K562 (cell line): ENCODE measurements around the gene FTL. TPM values are rescaled to one million over a fixed set of nuclear protein-coding genes. Genes with fewer than 3 reads are reported as not detected.

Experiments used
- ILK ChIP-seq: fragments of 450-650 bp; IDR thresholded peaks from 2 replicates; pipeline ENCODE4 v1.6.1; 2016; ENCODE audit warnings: missing genetic modification characterization, low read depth, mild to moderate bottlenecking, missing compliant biosample characterization, moderate library complexity, borderline replicate concordance
- SAP30 ChIP-seq: fragments of 200-600 bp; sonication (generic); IDR thresholded peaks from 2 replicates; pipeline ENCODE4 v1.6.1; 2012; ENCODE audit warnings: borderline replicate concordance, low read depth, mild to moderate bottlenecking, moderate library complexity, low read length, control low read depth, inconsistent platforms; ENCODE audit not compliant: insufficient read depth, poor library complexity, severe bottlenecking
- ZC3H11A ChIP-seq: IDR thresholded peaks from 2 replicates; pipeline ENCODE4 v1.6.1; 2012; ENCODE audit warnings: low read depth, low read length, improper control_type of control experiment
- ZNF143 ChIP-seq: sonication (generic); formaldehyde crosslinking; IDR thresholded peaks from 2 replicates; pipeline ENCODE4 v1.9.0; 2022; ENCODE audit warnings: mild to moderate bottlenecking, missing genetic modification reagents
- polyA plus RNA-seq, 8 experiments: library from polyadenylated mRNA; depleted of rRNA in 4 of 8; stranded (reverse) in 5 of 8; unstranded in 3 of 8; fragments of >200 nt; fragmentation: Nextera tagmentation in 2 of 8; fragmentation: Illumina TruSeq in 1 of 8; extraction: Ambion mirVana in 2 of 8; extraction: Trizol in 1 of 8; gene quantifications; 2 replicates each; pipeline versions ENCODE4 v1.2.1 to v1.2.3, GENCODE V29; 2011 to 2014; ENCODE audit warnings: inconsistent platforms in 1 of 8, missing spikeins in 1 of 8
- total RNA-seq, 7 experiments: library from RNA; depleted of rRNA in 6 of 7; stranded (reverse); fragments of >200 nt in 6 of 7; fragmentation: Illumina TruSeq in 2 of 7; extraction: Trizol in 2 of 7; gene quantifications; 2 replicates each; pipeline versions ENCODE4 v1.2.1 to v1.2.3, GENCODE V29; 2011 to 2021; ENCODE audit warnings: low replicate concordance in 1 of 7
- TF ChIP-seq, protein P1 (sequence below): sonication (generic); formaldehyde crosslinking; IDR thresholded peaks from 2 replicates; pipeline ENCODE4 v1.8.0; 2022; ENCODE audit warnings: missing genetic modification reagents, mild to moderate bottlenecking, borderline replicate concordance
- TF ChIP-seq, protein P2 (sequence below): fragments of 450-650 bp; formaldehyde crosslinking; IDR thresholded peaks from 2 replicates; pipeline ENCODE4 v1.4.0; 2020; ENCODE audit warnings: mild to moderate bottlenecking, moderate library complexity

FTL gene
- total and polyA plus RNA-seq, 9 of the 15 experiments (the other 6 are each of a cell fraction or from before 2014, with no cell fraction given) = 1,231 to 27,415 (median 3,965) TPM

DNA sequence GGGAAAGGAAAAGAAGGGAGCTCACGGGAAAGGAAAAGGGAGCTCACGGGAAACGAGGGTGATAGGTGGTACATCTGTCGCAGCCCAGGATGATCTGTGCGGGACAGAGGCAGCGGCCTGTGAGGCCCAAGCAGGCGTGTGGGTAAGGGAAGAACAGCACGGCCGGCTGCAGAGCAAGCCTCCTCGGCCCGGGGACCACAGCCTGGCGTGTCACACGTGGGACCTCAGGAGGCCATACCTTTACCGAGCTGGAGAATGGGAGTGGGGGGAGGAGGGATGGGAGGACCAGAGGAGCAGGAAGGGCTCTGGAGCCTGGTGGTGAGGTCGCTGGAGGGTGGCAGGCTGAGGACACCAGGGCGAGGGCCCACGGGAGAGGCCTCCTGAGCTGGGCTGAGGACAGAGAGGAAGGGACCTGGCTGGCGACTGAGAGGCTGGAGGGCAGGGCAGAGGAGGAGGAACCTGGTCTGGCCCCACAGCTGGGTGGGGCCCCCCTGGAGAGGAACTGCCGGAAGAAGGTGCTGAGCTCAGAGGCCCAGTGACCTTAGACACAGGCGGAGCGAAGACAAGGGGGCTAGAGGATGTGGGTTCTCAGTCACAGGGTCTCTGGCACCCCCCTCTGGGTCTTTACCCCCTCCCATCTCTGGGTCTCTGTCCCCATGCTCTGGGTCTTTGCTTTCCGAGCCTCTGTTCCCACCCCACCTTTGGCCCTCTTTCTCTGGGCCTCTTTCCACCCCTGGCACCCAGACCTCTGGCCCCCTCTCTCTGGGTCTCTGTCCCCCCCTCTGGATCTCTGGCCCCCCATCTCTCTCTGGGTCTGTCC, 2.9 kb upstream of the FTL start (continued):
- peak; percentile 83 for TF ChIP-seq SAP30
- TF ChIP-seq ZC3H11A = no peak
- no peak for TF ChIP-seq ILK
- TF ChIP-seq, protein P1, sequence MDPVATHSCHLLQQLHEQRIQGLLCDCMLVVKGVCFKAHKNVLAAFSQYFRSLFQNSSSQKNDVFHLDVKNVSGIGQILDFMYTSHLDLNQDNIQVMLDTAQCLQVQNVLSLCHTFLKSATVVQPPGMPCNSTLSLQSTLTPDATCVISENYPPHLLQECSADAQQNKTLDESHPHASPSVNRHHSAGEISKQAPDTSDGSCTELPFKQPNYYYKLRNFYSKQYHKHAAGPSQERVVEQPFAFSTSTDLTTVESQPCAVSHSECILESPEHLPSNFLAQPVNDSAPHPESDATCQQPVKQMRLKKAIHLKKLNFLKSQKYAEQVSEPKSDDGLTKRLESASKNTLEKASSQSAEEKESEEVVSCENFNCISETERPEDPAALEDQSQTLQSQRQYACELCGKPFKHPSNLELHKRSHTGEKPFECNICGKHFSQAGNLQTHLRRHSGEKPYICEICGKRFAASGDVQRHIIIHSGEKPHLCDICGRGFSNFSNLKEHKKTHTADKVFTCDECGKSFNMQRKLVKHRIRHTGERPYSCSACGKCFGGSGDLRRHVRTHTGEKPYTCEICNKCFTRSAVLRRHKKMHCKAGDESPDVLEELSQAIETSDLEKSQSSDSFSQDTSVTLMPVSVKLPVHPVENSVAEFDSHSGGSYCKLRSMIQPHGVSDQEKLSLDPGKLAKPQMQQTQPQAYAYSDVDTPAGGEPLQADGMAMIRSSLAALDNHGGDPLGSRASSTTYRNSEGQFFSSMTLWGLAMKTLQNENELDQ (CRISPR knock-in tag) = no peak
- peak; percentile 33; the same call in 1 of the 2 replicates for TF ChIP-seq ZNF143 (CRISPR knock-in tag)
- TF ChIP-seq, protein P2, sequence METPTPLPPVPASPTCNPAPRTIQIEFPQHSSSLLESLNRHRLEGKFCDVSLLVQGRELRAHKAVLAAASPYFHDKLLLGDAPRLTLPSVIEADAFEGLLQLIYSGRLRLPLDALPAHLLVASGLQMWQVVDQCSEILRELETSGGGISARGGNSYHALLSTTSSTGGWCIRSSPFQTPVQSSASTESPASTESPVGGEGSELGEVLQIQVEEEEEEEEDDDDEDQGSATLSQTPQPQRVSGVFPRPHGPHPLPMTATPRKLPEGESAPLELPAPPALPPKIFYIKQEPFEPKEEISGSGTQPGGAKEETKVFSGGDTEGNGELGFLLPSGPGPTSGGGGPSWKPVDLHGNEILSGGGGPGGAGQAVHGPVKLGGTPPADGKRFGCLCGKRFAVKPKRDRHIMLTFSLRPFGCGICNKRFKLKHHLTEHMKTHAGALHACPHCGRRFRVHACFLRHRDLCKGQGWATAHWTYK (CRISPR knock-in tag) = peak; percentile 81
